CD14-positive monocyte (primary cell): ENCODE measurements around the gene SSTR1. TPM values are rescaled to one million over a fixed set of nuclear protein-coding genes. Genes with fewer than 3 reads are reported as not detected.

Experiments
- DNase-seq, 3 donors: peaks; one replicate each; pipeline ENCODE4 v3.0.0-alpha.2; 2011 to 2022
- H2AFZ ChIP-seq: 2 replicates; pipeline ENCODE4 v1.6.0; 2012; ENCODE audit warnings: mild to moderate bottlenecking, low read depth, low read length, inconsistent platforms; ENCODE audit not compliant: insufficient read depth, poor library complexity, severe bottlenecking
- H3K27ac ChIP-seq, 2 donors: 1 replicate in 1 of 2; 2 replicates in 1 of 2; pipeline ENCODE4 v1.5.1; 2012 to 2013; ENCODE audit warnings: low read length in 2 of 2, control low read depth in 1 of 2, inconsistent platforms in 1 of 2, low read depth in 1 of 2, mild to moderate bottlenecking in 1 of 2
- H3K27me3 ChIP-seq, 2 donors: one replicate each; pipeline versions ENCODE4 v1.6.0 to v1.6.1; 2011 to 2013; ENCODE audit warnings: low read length in 2 of 2; ENCODE audit not compliant: control insufficient read depth in 2 of 2, insufficient read depth in 2 of 2
- H3K36me3 ChIP-seq, 2 donors: replicated peaks in 1 of 2; 1 replicate in 1 of 2; 2 replicates in 1 of 2; pipeline versions ENCODE4 v1.5.1 to v1.6.1; 2012 to 2013; ENCODE audit warnings: low read length in 2 of 2, control low read depth in 1 of 2, inconsistent platforms in 1 of 2, mild to moderate bottlenecking in 1 of 2; ENCODE audit not compliant: insufficient read depth in 2 of 2, control insufficient read depth in 1 of 2
- H3K4me1 ChIP-seq, 2 donors: 1 replicate in 1 of 2; 2 replicates in 1 of 2; pipeline versions ENCODE4 v1.5.1 to v1.6.1; 2012 to 2013; ENCODE audit warnings: low read length in 2 of 2, control low read depth in 1 of 2, inconsistent platforms in 1 of 2, mild to moderate bottlenecking in 1 of 2, moderate library complexity in 1 of 2; ENCODE audit not compliant: insufficient read depth in 2 of 2, control insufficient read depth in 1 of 2
- H3K4me2 ChIP-seq: replicated peaks from 2 replicates; pipeline ENCODE3; 2012; ENCODE audit warnings: low read length, moderate library complexity, mild to moderate bottlenecking; ENCODE audit not compliant: poor library complexity, severe bottlenecking; ENCODE audit errors: extremely low read depth
- H3K4me3 ChIP-seq, 3 experiments: fragments of 200-600 bp in 1 of 3; sonication (generic) in 1 of 3; replicated peaks in 1 of 3; 1 replicate in 2 of 3; 2 replicates in 1 of 3; pipeline ENCODE4 v1.5.1; 2011 to 2013; ENCODE audit warnings: low read length in 3 of 3, mild to moderate bottlenecking in 3 of 3, control low read depth in 2 of 3, low read depth in 2 of 3, inconsistent platforms in 1 of 3, moderate library complexity in 1 of 3
- H3K79me2 ChIP-seq: 2 replicates; pipeline ENCODE4 v1.6.0; 2012; ENCODE audit warnings: mild to moderate bottlenecking, control low read depth, inconsistent platforms, low read length, moderate library complexity; ENCODE audit not compliant: insufficient read depth
- H3K9ac ChIP-seq: 2 replicates; pipeline ENCODE4 v1.6.0; 2017; ENCODE audit warnings: low read length, mild to moderate bottlenecking; ENCODE audit not compliant: insufficient read depth, poor library complexity, severe bottlenecking
- H3K9me3 ChIP-seq, 2 donors: replicated peaks in 1 of 2; 1 replicate in 1 of 2; 2 replicates in 1 of 2; pipeline versions ENCODE4 v1.5.1 to v1.6.1; 2012 to 2013; ENCODE audit warnings: low read length in 2 of 2, control low read depth in 1 of 2; ENCODE audit not compliant: control insufficient read depth in 1 of 2, insufficient read depth in 1 of 2
- H4K20me1 ChIP-seq: 2 replicates; pipeline ENCODE4 v1.6.0; 2012; ENCODE audit warnings: mild to moderate bottlenecking, low read length, control low read depth, moderate library complexity; ENCODE audit not compliant: insufficient read depth
- H3K27ac Mint-ChIP-seq, 7 donors: one replicate each; pipeline ENCODE4 v1.8.0; 2020; ENCODE audit warnings: mild to moderate bottlenecking in 7 of 7, mixed read lengths in 7 of 7, moderate library complexity in 6 of 7, inconsistent platforms in 2 of 7
- H3K27me3 Mint-ChIP-seq, 3 donors: one replicate each; pipeline ENCODE4 v1.8.0; 2021 to 2022; ENCODE audit warnings: low read depth in 3 of 3, mild to moderate bottlenecking in 3 of 3, mixed read lengths in 3 of 3, moderate library complexity in 3 of 3, inconsistent platforms in 1 of 3
- H3K36me3 Mint-ChIP-seq, 2 donors: one replicate each; pipeline ENCODE4 v1.8.0; 2020; ENCODE audit warnings: mixed read lengths in 2 of 2, inconsistent platforms in 1 of 2, mild to moderate bottlenecking in 1 of 2
- H3K4me1 Mint-ChIP-seq: one replicate; pipeline ENCODE4 v1.8.0; 2020; ENCODE audit warnings: mild to moderate bottlenecking, mixed read lengths
- H3K4me3 Mint-ChIP-seq, 2 donors: one replicate each; pipeline ENCODE4 v1.8.0; 2020; ENCODE audit warnings: mild to moderate bottlenecking in 2 of 2, mixed read lengths in 2 of 2, moderate library complexity in 1 of 2
- H3K9me3 Mint-ChIP-seq, 7 donors: one replicate each; pipeline ENCODE4 v1.8.0; 2020 to 2022; ENCODE audit warnings: mixed read lengths in 7 of 7, mild to moderate bottlenecking in 6 of 7, moderate library complexity in 6 of 7, inconsistent platforms in 2 of 7
- CTCF ChIP-seq: fragments of 200-600 bp; IDR thresholded peaks from one replicate; pipeline ENCODE4 v1.8.0; 2022; ENCODE audit warnings: antibody characterized with exemption, mild to moderate bottlenecking
- WGBS: methylation state at CpG from one replicate; pipeline ENCODE4 v1.1.5; 2013; ENCODE audit warnings: missing lambda C conversion rate; ENCODE audit not compliant: insufficient coverage; 5-methylcytosine and 5-hydroxymethylcytosine counted together
- intact Hi-C, 2 donors: fragments of 100-400 bp; cut with micrococcal nuclease; formaldehyde crosslinking; loops; one replicate each; pipeline versions ENCODE4 v1.15.0 to v1.15.1; 2023
- polyA plus RNA-seq, 3 donors: library from polyadenylated mRNA; depleted of rRNA in 1 of 3; unstranded in 2 of 3; stranded (reverse) in 1 of 3; fragments of 300-500 nt in 2 of 3; fragments of >200 nt in 1 of 3; fragmentation: Illumina TruSeq in 2 of 3; gene quantifications; 1 replicate in 2 of 3; 2 replicates in 1 of 3; pipeline ENCODE4 v1.2.3, GENCODE V29; 2012 to 2021

SSTR1 gene
- polyA plus RNA-seq, 3 donors = not detected

GRCh38 chr14:38226366-38226765 lies 18.7 kb downstream of the SSTR1 start:
- intact Hi-C loops = no loop called here
- Histone ChIP-seq H3K27me3 (no peaks in the 10 kb centered on the region), H3K4me2 (no peak overlapping the region), H3K4me1 (no peaks in the 10 kb centered on the region), H3K27ac (no peak overlapping the region), H2AFZ (no peak overlapping the region), H3K9ac (no peak overlapping the region), H4K20me1 (no peaks in the 10 kb centered on the region), H3K36me3 (no peaks in the 10 kb centered on the region), H3K4me3 (no peak overlapping the region), H3K79me2 (no peaks in the 10 kb centered on the region), H3K9me3 (no peaks in the 10 kb centered on the region)
- H3K9me3 Mint-ChIP-seq = peaks cover 0 to 7% (median 3%) of the 10 kb centered on the region in 7 donors
- peaks cover 0 to 4% (median 4%) of the 10 kb centered on the region in 3 donors for H3K27me3 Mint-ChIP-seq
- no peak for DNase-seq
- TF ChIP-seq CTCF = no peak
- H3K36me3 Mint-ChIP-seq = no peaks in the 10 kb centered on the region
- no peak overlapping the region for H3K27ac Mint-ChIP-seq
- no peak overlapping the region for H3K4me3 Mint-ChIP-seq
- WGBS = 60% methylated on average over 1 of the region's 3 CpGs
- H3K4me1 Mint-ChIP-seq = no peaks in the 10 kb centered on the region

- no peaks in the 10 kb centered on the region for H3K79me2 ChIP-seq
- H4K20me1 ChIP-seq = no peaks in the 10 kb centered on the region
- no peak overlapping the region for H2AFZ ChIP-seq
- H3K36me3 ChIP-seq = no peaks in the 10 kb centered on the region
- H3K9ac ChIP-seq = no peak overlapping the region
- no peak overlapping the region for H3K4me3 ChIP-seq
- no peaks in the 10 kb centered on the region for H3K4me1 ChIP-seq
- H3K4me1 Mint-ChIP-seq = no peaks in the 10 kb centered on the region
- no peaks in the 10 kb centered on the region for H3K9me3 ChIP-seq
- no peak for TF ChIP-seq CTCF
- no peak overlapping the region for H3K27ac ChIP-seq
- H3K27me3 ChIP-seq = no peaks in the 10 kb centered on the region
- no peak overlapping the region for H3K4me2 ChIP-seq
- no peak overlapping the region for H3K4me3 Mint-ChIP-seq
- 94% methylated on average over 3 of the region's 5 CpGs for WGBS
- peaks cover 0 to 10% (median 3%) of the 10 kb centered on the region in 7 donors for H3K9me3 Mint-ChIP-seq
- no peak for DNase-seq
- intact Hi-C loops = no loop called here
- no peak overlapping the region for H3K27ac Mint-ChIP-seq
- H3K36me3 Mint-ChIP-seq = no peaks in the 10 kb centered on the region
- H3K27me3 Mint-ChIP-seq = peaks cover 0 to 2% (median 0%) of the 10 kb centered on the region in 3 donors
Measured at GRCh38 chr14:38233218-38233617, 25.5 kb downstream of the SSTR1 start.
